H1 (cell line): Measurements from ENCODE around the gene TNS1. TPM values are rescaled to one million over a fixed set of nuclear protein-coding genes. Genes with fewer than 3 reads are reported as not detected.

ENCODE experiments used
- CTCF ChIA-PET: fragments of 300-600 bp; sonication (Branson Sonifier 250); formaldehyde crosslinking; loops from one replicate; lab custom pipeline; 2021; ENCODE audit not compliant: partially characterized antibody; lab: Charles Lee
- POLR2A ChIA-PET: fragments of 300-600 bp; sonication (Branson Sonifier 250); formaldehyde crosslinking; loops from one replicate; lab custom pipeline; 2021; ENCODE audit warnings: inconsistent platforms; ENCODE audit not compliant: partially characterized antibody; lab: Charles Lee
- DNase-seq, 2 experiments: peaks; one replicate each; pipeline versions ENCODE4 v3.0.0 to v3.0.0-alpha.2; 2010 to 2022; ENCODE audit warnings: low spot score in 2 of 2, low read depth in 1 of 2, mixed read lengths in 1 of 2
- FAIRE-seq: peaks from 2 replicates; lab custom pipeline; 2011; peaks lifted over from hg19 to GRCh38; lab: Jason Lieb, UNC
- H2AFZ ChIP-seq: 2 replicates; pipeline ENCODE4 v1.8.1; 2012; ENCODE audit warnings: low read length, inconsistent platforms
- H2AK5ac ChIP-seq: 2 replicates; pipeline ENCODE4 v1.6.1; 2013; ENCODE audit warnings: low read depth, low read length
- H2BK120ac ChIP-seq: replicated peaks from 2 replicates; pipeline ENCODE3; 2013; ENCODE audit warnings: low read depth, low read length, inconsistent platforms
- H2BK12ac ChIP-seq: 2 replicates; pipeline ENCODE4 v1.6.1; 2013; ENCODE audit warnings: low read depth, low read length
- H2BK15ac ChIP-seq: 2 replicates; pipeline ENCODE4 v1.6.1; 2013; ENCODE audit warnings: low read length
- H2BK20ac ChIP-seq: 2 replicates; pipeline ENCODE4 v1.6.1; 2013; ENCODE audit warnings: low read length
- H2BK5ac ChIP-seq: 2 replicates; pipeline ENCODE4 v1.6.1; 2013; ENCODE audit warnings: low read depth, low read length
- H3K14ac ChIP-seq: 2 replicates; pipeline ENCODE4 v1.6.1; 2013; ENCODE audit warnings: inconsistent platforms; ENCODE audit not compliant: insufficient read length
- H3K18ac ChIP-seq: 2 replicates; pipeline ENCODE4 v1.6.1; 2013; ENCODE audit warnings: low read length; ENCODE audit errors: extremely low read depth
- H3K23ac ChIP-seq: 2 replicates; pipeline ENCODE4 v1.6.1; 2013; ENCODE audit warnings: inconsistent platforms; ENCODE audit not compliant: insufficient read length
- H3K23me2 ChIP-seq: 2 replicates; pipeline ENCODE4 v1.6.1; 2013; ENCODE audit warnings: low read depth, low read length
- H3K27ac ChIP-seq: 2 replicates; pipeline ENCODE4 v1.6.1; 2011; ENCODE audit warnings: low read depth, low read length, inconsistent platforms
- H3K27me3 ChIP-seq, 4 experiments: replicated peaks in 1 of 4; 1 replicate in 1 of 4; 2 replicates in 3 of 4; pipeline versions ENCODE4 v1.6.1 to v1.8.1; 2011 to 2013; ENCODE audit warnings: low read length in 3 of 4, mild to moderate bottlenecking in 3 of 4, inconsistent platforms in 2 of 4, mixed read lengths in 2 of 4, moderate library complexity in 1 of 4; ENCODE audit not compliant: control insufficient read depth in 3 of 4, insufficient read depth in 3 of 4; ENCODE audit errors: extremely low read depth in 1 of 4
- H3K36me3 ChIP-seq, 4 experiments: 2 replicates each; pipeline versions ENCODE4 v1.6.1 to v1.8.1; 2011 to 2013; ENCODE audit warnings: mild to moderate bottlenecking in 4 of 4, low read length in 3 of 4, moderate library complexity in 2 of 4, control low read depth in 1 of 4, inconsistent platforms in 1 of 4; ENCODE audit not compliant: insufficient read depth in 4 of 4, control insufficient read depth in 2 of 4
- H3K4ac ChIP-seq: replicated peaks from 2 replicates; pipeline ENCODE3; 2013; ENCODE audit warnings: low read length, low read depth, mixed read lengths, inconsistent platforms; ENCODE audit not compliant: insufficient read length
- H3K4me1 ChIP-seq, 4 experiments: replicated peaks in 1 of 4; 1 replicate in 1 of 4; 2 replicates in 3 of 4; pipeline versions ENCODE4 v1.6.1 to v1.8.1; 2011 to 2013; ENCODE audit warnings: low read length in 3 of 4, inconsistent platforms in 2 of 4, mixed read lengths in 1 of 4; ENCODE audit not compliant: insufficient read depth in 4 of 4, control insufficient read depth in 3 of 4
- H3K4me2 ChIP-seq, 2 experiments: 2 replicates each; pipeline versions ENCODE4 v1.6.1 to v1.8.1; 2011 to 2013; ENCODE audit warnings: low read depth in 2 of 2, low read length in 2 of 2, control low read depth in 1 of 2, inconsistent platforms in 1 of 2, mild to moderate bottlenecking in 1 of 2; ENCODE audit not compliant: insufficient read depth in 1 of 2
- H3K4me3 ChIP-seq, 4 experiments: fragments of 200-600, 300-600 bp in 1 of 4; sonication (generic), shearing (Covaris generic), sonication (Bioruptor Twin) in 1 of 4; 2 replicates each; pipeline versions ENCODE4 v1.5.1 to v1.8.1; 2011 to 2016; ENCODE audit warnings: low read length in 4 of 4, low read depth in 3 of 4, control low read depth in 2 of 4, inconsistent platforms in 2 of 4, mild to moderate bottlenecking in 2 of 4, mixed read lengths in 1 of 4, moderate library complexity in 1 of 4; ENCODE audit not compliant: insufficient read depth in 2 of 4; ENCODE audit errors: extremely low read depth in 1 of 4
- H3K56ac ChIP-seq: replicated peaks from 2 replicates; pipeline ENCODE3; 2013; ENCODE audit warnings: low read depth, mild to moderate bottlenecking, mixed read lengths, low read length, inconsistent platforms; ENCODE audit not compliant: insufficient read length
- H3K79me1 ChIP-seq: 2 replicates; pipeline ENCODE4 v1.6.1; 2013; ENCODE audit warnings: low read depth, low read length, control low read depth
- H3K79me2 ChIP-seq, 2 experiments: 2 replicates each; pipeline versions ENCODE4 v1.6.1 to v1.8.1; 2012 to 2013; ENCODE audit warnings: low read length in 2 of 2, mild to moderate bottlenecking in 2 of 2, inconsistent platforms in 1 of 2; ENCODE audit not compliant: insufficient read depth in 2 of 2, control insufficient read depth in 1 of 2
- H3K9ac ChIP-seq, 4 experiments: replicated peaks in 1 of 4; 1 replicate in 1 of 4; 2 replicates in 3 of 4; pipeline versions ENCODE4 v1.6.1 to v1.8.1; 2011 to 2013; ENCODE audit warnings: low read depth in 3 of 4, low read length in 3 of 4, control low read depth in 2 of 4, mild to moderate bottlenecking in 2 of 4, moderate library complexity in 2 of 4, inconsistent platforms in 1 of 4; ENCODE audit errors: extremely low read depth in 1 of 4
- H3K9me3 ChIP-seq, 2 experiments: 2 replicates each; pipeline versions ENCODE4 v1.6.1 to v1.8.1; 2012 to 2013; ENCODE audit warnings: mild to moderate bottlenecking in 2 of 2, moderate library complexity in 2 of 2, control low read depth in 1 of 2, inconsistent platforms in 1 of 2, low read depth in 1 of 2, low read length in 1 of 2, mixed read lengths in 1 of 2; ENCODE audit not compliant: insufficient read depth in 2 of 2
- H4K20me1 ChIP-seq, 2 experiments: replicated peaks in 1 of 2; 2 replicates each; pipeline versions ENCODE3 to v1.8.1; 2011 to 2013; ENCODE audit warnings: inconsistent platforms in 2 of 2, low read length in 2 of 2, mild to moderate bottlenecking in 1 of 2; ENCODE audit not compliant: insufficient read depth in 2 of 2, control insufficient read depth in 1 of 2
- H4K5ac ChIP-seq: 2 replicates; pipeline ENCODE4 v1.6.1; 2013; ENCODE audit warnings: low read length, low read depth, mixed read lengths, inconsistent platforms; ENCODE audit not compliant: insufficient read length
- H4K8ac ChIP-seq: 2 replicates; pipeline ENCODE4 v1.8.0; 2013; ENCODE audit warnings: mild to moderate bottlenecking, moderate library complexity, low read length, inconsistent platforms; ENCODE audit not compliant: insufficient read depth; ENCODE audit errors: extremely low read depth
- H4K91ac ChIP-seq: replicated peaks from 2 replicates; pipeline ENCODE3; 2013; ENCODE audit warnings: low read length, mixed read lengths, inconsistent platforms; ENCODE audit not compliant: insufficient read length
- CTBP2 ChIP-seq: IDR thresholded peaks from 2 replicates; pipeline ENCODE4 v1.7.0; 2011; ENCODE audit warnings: borderline replicate concordance, mild to moderate bottlenecking, moderate library complexity, mixed read lengths, low read length; ENCODE audit not compliant: insufficient read depth, insufficient read length
- KDM1A ChIP-seq: fragments of 200-600, 300-600 bp; sonication (generic); IDR thresholded peaks from 2 replicates; pipeline ENCODE4 v1.7.1; 2016; ENCODE audit warnings: mild to moderate bottlenecking, low read length, borderline replicate concordance
- SUZ12 ChIP-seq: fragments of 200-600 bp; sonication (generic); IDR thresholded peaks from 2 replicates; pipeline ENCODE4 v1.6.1; 2012; ENCODE audit warnings: mild to moderate bottlenecking, inconsistent platforms, low read length, moderate library complexity, mixed read lengths
- WGBS, 2 experiments: shearing (Covaris generic) in 1 of 2; methylation state at CpG; one replicate each; pipeline versions ENCODE4 v1.1.6 to v1.1.7; 2013 to 2015; ENCODE audit warnings: low lambda C conversion rate in 2 of 2, mixed read lengths in 2 of 2, inconsistent platforms in 1 of 2, low coverage in 1 of 2, missing lambda C conversion rate in 1 of 2; ENCODE audit not compliant: insufficient replicate concordance in 2 of 2, insufficient coverage in 1 of 2, insufficient read length in 1 of 2; ENCODE audit errors: extremely low coverage in 1 of 2, missing lambda C conversion rate in 1 of 2; 5-methylcytosine and 5-hydroxymethylcytosine counted together
- polyA plus RNA-seq, 7 experiments: library from polyadenylated mRNA; depleted of rRNA in 3 of 7; stranded (reverse) in 5 of 7; unstranded in 2 of 7; fragments of >200 nt in 5 of 7; fragments of 200-250 nt in 2 of 7; gene quantifications; 1 replicate in 5 of 7; 2 replicates in 1 of 7; 4 replicates in 1 of 7; pipeline versions ENCODE4 v1.2.1 to v1.2.3, GENCODE V29; 2011 to 2013; ENCODE audit warnings: missing spikeins in 2 of 7, mixed read lengths in 2 of 7
- total RNA-seq: library from RNA; stranded (reverse); fragmentation: NEBNext Ultra II Directional; extraction: Animal tissue kit (Norgen Biotek cat#: 25700); gene quantifications from 2 replicates; pipeline ENCODE4 v1.2.1, GENCODE V29; 2021

The TNS1 gene
- total and polyA plus RNA-seq, 2 of the 8 experiments (the other 6 are each of a cell fraction or from before 2014, with no cell fraction given): 1.5 to 5.1 TPM

DNA sequence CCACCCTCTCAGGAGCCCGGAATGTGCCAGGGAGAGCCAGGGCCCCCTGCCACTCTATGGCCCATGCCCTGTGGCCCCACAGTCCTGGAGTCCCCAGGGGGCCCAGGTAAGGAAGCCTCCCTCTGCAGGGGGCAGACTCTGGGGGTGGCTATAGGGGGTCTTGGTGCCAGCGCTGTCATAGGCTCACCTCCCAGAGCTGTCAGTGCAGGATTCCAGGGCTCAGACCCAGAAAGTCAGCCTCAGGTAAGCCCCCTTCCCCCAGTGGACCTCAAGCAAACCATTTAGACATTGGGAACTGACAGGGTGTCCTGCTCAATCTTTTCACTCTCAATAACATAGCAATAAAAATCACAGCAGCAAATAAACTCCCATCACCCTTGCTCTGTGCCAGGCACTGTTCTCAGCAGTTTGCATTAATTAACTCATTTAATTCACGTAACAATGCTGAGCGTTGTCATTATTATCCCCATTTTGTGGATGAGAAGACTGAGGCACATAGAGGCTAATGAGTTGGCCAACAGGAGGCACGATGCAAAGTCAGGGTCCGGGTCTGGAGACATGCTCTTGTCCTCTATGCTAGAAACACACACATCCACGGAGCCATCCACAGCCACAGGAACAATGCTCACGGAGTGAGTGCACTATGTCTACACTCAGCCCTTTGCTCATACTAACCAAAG lies 79.6 kb downstream of the TNS1 start:
- Histone ChIP-seq H3K36me3 (no peaks in the 10 kb centered on the region), H3K14ac (no peak overlapping the region), H4K8ac (no peak overlapping the region), H2AFZ (no peak overlapping the region), H3K4ac (no peak overlapping the region), H3K27ac (no peak overlapping the region), H2BK20ac (no peak overlapping the region), H4K91ac (no peak overlapping the region), H2BK120ac (no peak overlapping the region), H3K9me3 (no peaks in the 10 kb centered on the region), H3K18ac (no peak overlapping the region), H3K4me1 (peaks cover 9 to 45% (median 32%) of the 10 kb centered on the region in 4 experiments), H2BK12ac (0 out of 2 replicates have a peak overlapping the region, but pooled peaks have one; percentile 17), H3K23ac (no peak overlapping the region), H3K79me2 (no peaks in the 10 kb centered on the region), H2BK15ac (no peak overlapping the region), H2BK5ac (no peak overlapping the region), H4K20me1 (no peaks in the 10 kb centered on the region), H2AK5ac (no peak overlapping the region), H3K27me3 (no peaks in the 10 kb centered on the region; a peak in 2 of 7 replicates), H3K4me3 (no peak overlapping the region), H3K56ac (no peak overlapping the region), H3K79me1 (no peaks in the 10 kb centered on the region), H3K4me2 (no peak overlapping the region), H3K23me2 (no peaks in the 10 kb centered on the region; the same call in 1 of the 2 replicates), H3K9ac (no peak overlapping the region), H4K5ac (no peak overlapping the region)
- ChIA-PET POLR2A (interaction anchor here (0.7 kb wide), 1 partner anchor 10 kb away, joined by 3 read pairs; no protein-coding TSS in a partner anchor), CTCF (interaction anchor here (1.3 to 12.9 kb wide), 9 partner anchors 9 to 136 kb away, joined by 3 to 121 read pairs (median 23); no protein-coding TSS in a partner anchor)
- WGBS, 2 experiments: 89% methylated on average over 8 of the region's 8 CpGs; no CpG with 5 or more reads in 1 of the 2 experiments
- no peak for FAIRE-seq
- DNase-seq: no peak
- TF ChIP-seq SUZ12: no peak
- TF ChIP-seq CTBP2: no peak
- TF ChIP-seq KDM1A: peak; percentile 83; the same call in 1 of the 2 replicates
